Kidney (tissue), 14 donors: ENCODE data around the gene NKX1-1. TPM values are rescaled to one million over a fixed set of nuclear protein-coding genes. Genes with fewer than 3 reads are reported as not detected.

Experiments
- DNase-seq, 5 donors: peaks; one replicate each; pipeline ENCODE4 v3.0.0-alpha.2; 2013 to 2020
- FAIRE-seq: peaks from 2 replicates; lab custom pipeline; 2012; peaks lifted over from hg19 to GRCh38; lab: Jason Lieb, UNC
- H3K27ac ChIP-seq, 2 donors: one replicate each; pipeline ENCODE4 v1.7.0; 2013; ENCODE audit warnings: low read depth in 2 of 2, low read length in 2 of 2, inconsistent platforms in 1 of 2
- H3K27me3 ChIP-seq: one replicate; pipeline ENCODE4 v1.7.1; 2013; ENCODE audit warnings: low read length, inconsistent platforms; ENCODE audit not compliant: control insufficient read depth, insufficient read depth
- H3K36me3 ChIP-seq, 3 donors: one replicate each; pipeline versions ENCODE4 v1.7.0 to v1.7.1; 2013; ENCODE audit warnings: low read length in 3 of 3, control low read depth in 1 of 3, inconsistent platforms in 1 of 3; ENCODE audit not compliant: insufficient read depth in 3 of 3, control insufficient read depth in 2 of 3
- H3K4me1 ChIP-seq, 3 donors: one replicate each; pipeline versions ENCODE4 v1.7.0 to v1.7.1; 2013; ENCODE audit warnings: low read length in 3 of 3, inconsistent platforms in 1 of 3, low read depth in 1 of 3; ENCODE audit not compliant: control insufficient read depth in 2 of 3, insufficient read depth in 2 of 3
- H3K4me3 ChIP-seq, 3 donors: one replicate each; pipeline versions ENCODE4 v1.7.0 to v1.8.1; 2013; ENCODE audit warnings: low read length in 3 of 3, control low read depth in 1 of 3, inconsistent platforms in 1 of 3
- H3K9ac ChIP-seq, 3 donors: one replicate each; pipeline versions ENCODE4 v1.7.0 to v1.7.1; 2013; ENCODE audit warnings: low read length in 3 of 3, control low read depth in 1 of 3, inconsistent platforms in 1 of 3
- H3K9me3 ChIP-seq, 3 donors: one replicate each; pipeline versions ENCODE4 v1.7.0 to v1.7.1; 2013; ENCODE audit warnings: low read length in 3 of 3, control low read depth in 1 of 3, inconsistent platforms in 1 of 3; ENCODE audit not compliant: control insufficient read depth in 2 of 3, insufficient read depth in 1 of 3
- CTCF ChIP-seq: IDR thresholded peaks from 3 replicates; pipeline ENCODE4 v1.5.1; 2012; ENCODE audit warnings: mild to moderate bottlenecking, moderate library complexity, borderline replicate concordance; ENCODE audit not compliant: insufficient read depth; ENCODE audit errors: extremely low read depth
- intact Hi-C: fragments of 100-400 bp; cut with DNase I; formaldehyde crosslinking; loops from one replicate; pipeline ENCODE4 v1.11.1; 2022
- polyA plus RNA-seq: library from polyadenylated mRNA; stranded (reverse); fragments of 350-450 nt; fragmentation: Illumina TruSeq; extraction: RNeasy Lipid Tissue Mini Kit (QIAGEN cat#74804); gene quantifications from one replicate; pipeline ENCODE4 v1.2.3, GENCODE V29; 2014; ENCODE audit warnings: low read depth, low replicate concordance; ENCODE audit not compliant: insufficient read depth
- total RNA-seq: library from RNA; stranded (reverse); fragmentation: NEBNext Ultra II Directional; extraction: Animal tissue kit (Norgen Biotek cat#: 25700); gene quantifications from one replicate; pipeline ENCODE4 v1.2.1, GENCODE V29; 2021
- donor health status: control.
- donor health status: control.
- donor health status: control.
- donor health status: control.
- donor health status: control.
- donor health status: DM: yes; HTN: yes; CAD: no.
- donor health status: Normal renal cell carcinoma (clear cell type).

NKX1-1 gene
- total and polyA plus RNA-seq, 2 donors from 2014 or later: not detected

- Histone ChIP-seq H3K36me3 (no peaks in the 10 kb centered on the region), H3K27me3 (peaks cover 14% of the 10 kb centered on the region), H3K9me3 (peaks cover 0 to 4% (median 0%) of the 10 kb centered on the region in 3 donors), H3K27ac (no peak overlapping the region), H3K4me3 (no peak overlapping the region), H3K9ac (no peak overlapping the region), H3K4me1 (peaks cover 0 to 4% (median 0%) of the 10 kb centered on the region in 3 donors)
- DNase-seq (peak in 2 of 5 donors; percentile 15 to 56), FAIRE-seq (no peak)
- intact Hi-C loops: no loop called here
- TF ChIP-seq CTCF: no peak
Observed at GRCh38 chr4:1402021-1402515, 4.2 kb downstream of the NKX1-1 start.

- H3K9me3 ChIP-seq: peaks cover 0 to 4% (median 0%) of the 10 kb centered on the region in 3 donors
- peaks cover 13% of the 10 kb centered on the region for H3K27me3 ChIP-seq
- H3K9ac ChIP-seq: no peak overlapping the region
- intact Hi-C loops: no loop called here
- no peak for TF ChIP-seq CTCF
- DNase-seq: peak in 3 of 5 donors; percentile 8 to 52 (median 31)
- no peak overlapping the region for H3K4me3 ChIP-seq
- H3K4me1 ChIP-seq: peaks cover 0 to 4% (median 0%) of the 10 kb centered on the region in 3 donors
- FAIRE-seq: no peak
- H3K36me3 ChIP-seq: no peaks in the 10 kb centered on the region
- H3K27ac ChIP-seq: no peak overlapping the region
Observed at GRCh38 chr4:1401409-1402020, 4.7 kb downstream of the NKX1-1 start.

- Histone ChIP-seq H3K4me1 (peaks cover 0 to 4% (median 0%) of the 10 kb centered on the region in 3 donors), H3K9me3 (peaks cover 0 to 4% (median 0%) of the 10 kb centered on the region in 3 donors), H3K9ac (no peak overlapping the region), H3K4me3 (no peak overlapping the region), H3K27me3 (peaks cover 13% of the 10 kb centered on the region), H3K36me3 (no peaks in the 10 kb centered on the region), H3K27ac (no peak overlapping the region)
- intact Hi-C loops: no loop called here
- FAIRE-seq (no peak), DNase-seq (peak in 3 of 5 donors; percentile 8 to 55 (median 23))
- TF ChIP-seq CTCF: no peak
Observed at GRCh38 chr4:1400831-1401408, 5.3 kb downstream of the NKX1-1 start.
